Lower leg skin (tissue), 4 donors: ENCODE results near the gene FKRP. TPM values are rescaled to one million over a fixed set of nuclear protein-coding genes. Genes with fewer than 3 reads are reported as not detected.

ENCODE experiments used
- DNase-seq, 2 donors: peaks; one replicate each; pipeline ENCODE4 v3.0.0-alpha.2; 2019; ENCODE audit warnings: low spot score in 2 of 2
- H3K4me3 ChIP-seq: fragments of 200-600 bp; sonication (generic); 2 replicates; pipeline ENCODE4 v1.5.1; 2017; ENCODE audit warnings: mild to moderate bottlenecking, low read depth; ENCODE audit not compliant: poor library complexity, severe bottlenecking
- POLR2A ChIP-seq, 2 donors: fragments of 450-650 bp; IDR thresholded peaks; one replicate each; pipeline ENCODE4 v1.6.1; 2016 to 2017; ENCODE audit warnings: antibody characterized with exemption in 2 of 2, mild to moderate bottlenecking in 1 of 2, moderate library complexity in 1 of 2
- WGBS, 2 donors: methylation state at CpG; one replicate each; pipeline ENCODE4 v1.1.5; 2018; 5-methylcytosine and 5-hydroxymethylcytosine counted together
- intact Hi-C: fragments of 100-400 bp; cut with DNase I; formaldehyde crosslinking; loops from one replicate; pipeline ENCODE4 v1.15.0; 2023; ENCODE audit warnings: low total_unique reads
- total RNA-seq, 4 donors: library from RNA; depleted of rRNA; stranded (reverse); fragments of >200 nt; gene quantifications; one replicate each; pipeline ENCODE4 v1.1.0, GENCODE V29; 2016
- TF ChIP-seq, protein P1 (sequence below), 3 donors: fragments of 450-650 bp; IDR thresholded peaks; one replicate each; pipeline ENCODE4 v1.5.1; 2016; ENCODE audit warnings: antibody characterized with exemption in 3 of 3, mild to moderate bottlenecking in 3 of 3, moderate library complexity in 2 of 3

Gene FKRP
- total RNA-seq, 4 donors from 2014 or later, result 9.4 to 16.1 (median 12.8) TPM

- intact Hi-C loops, result no loop called here
- WGBS, 2 donors, result 75 to 81% methylated on average over 28 of the region's 28 CpGs
These were observed 13.5 kb upstream of the FKRP start for GRCh38 chr19:46732172-46732938.

GRCh38 chr19:46732966-46733689 is 12.7 kb upstream of the FKRP start:
- 84% methylated on average over 19 to 23 of the region's 23 CpGs for WGBS, 2 donors
- intact Hi-C loops, result no loop called here
- DNase-seq, result no peak
- TF ChIP-seq, protein P1, sequence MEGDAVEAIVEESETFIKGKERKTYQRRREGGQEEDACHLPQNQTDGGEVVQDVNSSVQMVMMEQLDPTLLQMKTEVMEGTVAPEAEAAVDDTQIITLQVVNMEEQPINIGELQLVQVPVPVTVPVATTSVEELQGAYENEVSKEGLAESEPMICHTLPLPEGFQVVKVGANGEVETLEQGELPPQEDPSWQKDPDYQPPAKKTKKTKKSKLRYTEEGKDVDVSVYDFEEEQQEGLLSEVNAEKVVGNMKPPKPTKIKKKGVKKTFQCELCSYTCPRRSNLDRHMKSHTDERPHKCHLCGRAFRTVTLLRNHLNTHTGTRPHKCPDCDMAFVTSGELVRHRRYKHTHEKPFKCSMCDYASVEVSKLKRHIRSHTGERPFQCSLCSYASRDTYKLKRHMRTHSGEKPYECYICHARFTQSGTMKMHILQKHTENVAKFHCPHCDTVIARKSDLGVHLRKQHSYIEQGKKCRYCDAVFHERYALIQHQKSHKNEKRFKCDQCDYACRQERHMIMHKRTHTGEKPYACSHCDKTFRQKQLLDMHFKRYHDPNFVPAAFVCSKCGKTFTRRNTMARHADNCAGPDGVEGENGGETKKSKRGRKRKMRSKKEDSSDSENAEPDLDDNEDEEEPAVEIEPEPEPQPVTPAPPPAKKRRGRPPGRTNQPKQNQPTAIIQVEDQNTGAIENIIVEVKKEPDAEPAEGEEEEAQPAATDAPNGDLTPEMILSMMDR (IDR thresholded peaks at IDR 0.05), result no peak
- no peak for TF ChIP-seq POLR2A (IDR thresholded peaks at IDR 0.05)
- H3K4me3 ChIP-seq, result no peak overlapping the region

More at GRCh38 chr19:46732172-46732938, 13.5 kb upstream of the FKRP start:
- DNase-seq, result no peak
- TF ChIP-seq POLR2A (IDR thresholded peaks at IDR 0.05), result no peak
- TF ChIP-seq, protein P1 (IDR thresholded peaks at IDR 0.05), result no peak
- H3K4me3 ChIP-seq, result no peak overlapping the region

GRCh38 chr19:46733690-46734292 is 12.1 kb upstream of the FKRP start:
- TF ChIP-seq, protein P1 (IDR thresholded peaks at IDR 0.05), result no peak
- TF ChIP-seq POLR2A (IDR thresholded peaks at IDR 0.05), result no peak
- no peak overlapping the region for H3K4me3 ChIP-seq
- 88 to 92% methylated on average over 11 of the region's 11 CpGs for whole genome bisulfite sequencing, 2 donors
- DNase-seq, result no peak
- intact Hi-C loops, result no loop called here

GRCh38 chr19:46736531-46737297 is 9.1 kb upstream of the FKRP start:
- WGBS, 2 donors, result 68% methylated on average over 22 of the region's 22 CpGs
- no peak for DNase-seq
- TF ChIP-seq, protein P1 (IDR thresholded peaks at IDR 0.05), result no peak
- no peak for TF ChIP-seq POLR2A (IDR thresholded peaks at IDR 0.05)
- intact Hi-C loops, result no loop called here
- no peak overlapping the region for H3K4me3 ChIP-seq

GRCh38 chr19:46737298-46737654 is 8.6 kb upstream of the FKRP start:
- intact Hi-C loops, result no loop called here
- DNase-seq, result no peak
- H3K4me3 ChIP-seq, result no peak overlapping the region
- TF ChIP-seq POLR2A (IDR thresholded peaks at IDR 0.05), result no peak
- TF ChIP-seq, protein P1 (IDR thresholded peaks at IDR 0.05), result no peak
- WGBS, 2 donors, result 89 to 92% methylated on average over 7 of the region's 7 CpGs
